NCI-H748 (cell line): ENCODE measurements around the gene PNKP.
A peak's percentile ranks its signal among the peaks of the same experiment; 100 is the strongest.

Experiments
- DNase-seq: peaks from one replicate; lab custom pipeline; 2025; ENCODE audit not compliant: unreplicated experiment; lab: John Stamatoyannopoulos, UW

Gene PNKP

DNA sequence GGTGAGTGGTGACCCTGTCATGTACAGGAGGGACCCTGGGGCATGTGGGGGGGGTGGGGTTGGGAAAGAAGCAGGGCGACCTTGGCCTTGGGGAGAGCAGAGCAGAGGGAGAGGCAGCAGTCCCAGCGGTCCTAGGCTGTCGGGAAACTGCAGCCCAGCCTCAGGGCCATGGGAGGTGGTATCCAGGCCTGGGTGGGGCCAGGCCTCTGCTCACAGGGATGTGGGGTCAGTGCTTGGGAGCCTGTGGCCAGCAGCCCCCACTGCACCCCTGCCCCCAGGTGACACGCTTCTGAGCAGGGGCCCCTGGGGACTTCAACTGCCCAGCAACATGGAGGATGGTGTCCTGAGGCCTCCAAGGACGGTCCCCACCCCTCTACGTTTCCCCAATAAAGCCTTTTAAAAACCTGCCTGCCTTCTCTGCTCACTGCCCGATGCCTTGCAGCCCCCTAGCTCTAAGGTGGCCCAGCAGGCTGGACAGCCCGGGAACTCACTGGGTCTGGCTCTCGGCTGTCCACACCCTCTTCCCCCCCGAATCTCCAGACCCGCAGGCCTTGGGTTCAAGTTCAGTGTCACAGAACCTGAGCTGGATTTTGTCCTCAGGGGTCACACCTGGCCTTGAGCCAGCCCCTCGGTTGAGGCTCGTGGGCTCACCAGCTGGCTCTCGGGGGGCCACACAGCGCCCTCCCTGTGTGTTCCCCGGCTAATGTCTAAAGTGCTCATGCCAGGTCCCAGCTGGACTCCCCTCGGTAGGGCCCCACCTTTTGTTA is 6.9 kb downstream of the PNKP start:
- no peak for DNase-seq

DNA sequence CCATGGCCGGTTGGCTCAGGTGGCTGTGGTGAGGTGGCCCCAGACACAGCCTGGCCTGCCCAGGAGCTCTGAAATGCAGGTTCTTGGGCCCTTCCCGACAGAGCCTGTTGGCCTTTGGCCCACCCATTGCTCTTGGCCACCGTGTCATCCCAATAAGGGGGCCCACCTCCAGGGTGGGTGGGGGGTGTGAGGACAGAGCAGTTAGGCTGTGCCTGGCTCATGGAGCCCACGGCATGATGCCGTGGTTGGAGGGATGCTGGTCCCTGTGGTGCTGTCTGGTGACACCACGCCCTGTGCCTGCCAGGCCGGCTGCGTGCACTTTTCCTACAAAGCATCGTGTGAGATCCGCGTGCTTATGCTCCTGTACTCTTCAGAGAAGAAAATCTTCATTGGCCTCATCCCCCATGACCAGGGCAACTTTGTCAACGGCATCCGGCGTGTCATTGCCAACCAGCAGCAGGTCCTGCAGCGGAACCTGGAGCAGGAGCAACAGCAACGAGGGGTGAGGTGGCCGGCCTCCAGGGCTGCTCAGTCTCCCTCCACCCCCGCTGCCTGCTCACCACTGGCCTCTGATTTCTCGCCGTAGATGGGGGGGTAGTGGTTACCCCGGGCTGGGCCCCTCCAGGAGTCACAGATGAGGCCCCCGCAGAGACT is 7.6 kb downstream of the PNKP start:
- DNase-seq: no peak

DNA sequence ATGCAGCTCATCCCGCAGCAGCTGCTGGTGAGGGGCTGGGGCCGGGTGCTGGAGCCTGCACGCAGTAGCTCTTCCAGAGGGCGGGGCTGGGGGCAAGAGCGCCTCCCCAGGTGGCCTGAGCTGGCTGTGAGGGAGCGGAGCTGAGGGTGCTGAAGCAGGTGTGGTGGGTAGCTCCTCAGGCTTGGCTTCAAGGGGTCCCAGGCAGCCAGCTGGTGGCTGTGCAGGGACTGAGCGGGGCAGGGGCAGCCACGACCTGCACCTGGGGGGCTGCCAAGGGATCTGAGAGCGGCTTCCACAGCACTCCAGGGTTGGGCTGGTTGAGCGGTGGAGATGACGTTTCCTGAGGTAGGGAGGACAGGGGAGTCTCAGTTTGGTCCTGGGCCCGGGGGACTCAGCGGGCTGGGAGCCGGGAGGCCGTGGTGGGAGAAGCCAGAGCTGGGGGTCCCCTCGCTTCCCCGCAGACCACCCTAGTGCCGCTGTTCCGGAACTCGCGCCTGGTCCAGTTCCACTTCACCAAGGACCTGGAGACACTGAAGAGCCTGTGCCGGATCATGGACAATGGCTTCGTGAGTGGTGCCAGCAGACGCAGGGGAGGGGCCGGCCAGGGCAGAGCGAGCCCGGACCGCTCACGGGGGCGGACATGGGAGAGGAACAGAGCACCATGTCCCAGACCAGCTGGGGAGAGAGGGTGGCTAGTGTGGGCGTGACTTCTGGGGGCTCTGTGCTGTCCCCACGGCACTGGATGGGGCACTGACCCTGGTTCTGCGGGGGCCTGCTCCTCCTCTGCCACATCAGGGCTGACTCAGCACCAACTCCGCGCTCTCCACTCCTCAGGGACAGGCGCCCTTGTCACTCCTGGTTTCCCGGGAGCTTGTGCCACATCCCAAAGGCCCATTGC is 9.0 kb downstream of the PNKP start:
- no peak for DNase-seq

DNA sequence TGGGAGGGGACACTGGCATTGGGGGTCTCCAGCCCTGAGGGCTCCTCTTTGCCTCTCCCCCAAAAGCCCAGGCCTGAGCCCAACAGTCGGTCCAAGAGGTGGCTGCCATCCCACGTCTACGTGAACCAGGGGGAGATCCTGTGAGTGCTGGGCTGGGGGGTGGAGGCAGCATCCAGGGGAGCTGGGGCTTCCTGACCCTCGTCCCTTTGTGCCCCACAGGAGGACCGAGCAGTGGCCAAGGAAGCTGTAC is 9.6 kb downstream of the PNKP start:
- no peak for DNase-seq

DNA sequence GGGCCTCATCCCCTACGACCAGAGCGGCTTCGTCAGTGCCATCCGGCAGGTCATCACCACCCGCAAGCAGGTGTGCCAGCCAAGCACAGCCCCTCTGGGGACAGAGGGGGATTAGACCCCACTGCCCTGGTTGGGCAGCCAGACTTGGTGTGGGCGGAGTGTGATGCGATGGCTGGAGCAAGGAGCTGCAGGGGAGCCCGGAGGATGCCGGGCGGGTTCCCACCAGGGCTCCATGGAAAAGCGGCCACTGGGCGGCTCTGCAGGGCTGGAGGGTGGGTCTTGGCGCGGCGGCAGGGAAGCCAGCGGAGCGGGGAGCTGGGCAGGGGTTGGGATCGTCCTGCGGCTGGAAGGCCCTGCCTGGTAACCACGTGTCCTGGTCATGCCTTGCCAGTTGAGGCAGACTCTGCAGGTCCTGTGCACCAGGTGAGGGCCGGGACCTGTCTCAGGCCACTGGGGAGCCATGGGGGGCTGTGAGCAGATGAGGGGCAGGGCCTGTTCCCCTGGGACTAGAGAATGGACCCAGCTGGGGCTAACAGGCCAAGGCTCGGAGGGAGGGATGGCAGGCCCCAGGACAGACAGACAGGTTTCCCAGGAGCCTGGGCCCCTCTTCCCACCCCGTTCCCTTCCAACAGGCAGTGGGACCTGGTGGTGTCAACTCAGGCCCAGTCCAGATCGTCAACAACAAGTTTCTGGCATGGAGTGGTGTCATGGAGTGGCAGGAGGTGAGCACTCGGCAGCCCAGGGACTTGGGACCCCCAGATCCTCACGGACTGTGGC is 10.1 kb downstream of the PNKP start:
- no peak for DNase-seq

DNA sequence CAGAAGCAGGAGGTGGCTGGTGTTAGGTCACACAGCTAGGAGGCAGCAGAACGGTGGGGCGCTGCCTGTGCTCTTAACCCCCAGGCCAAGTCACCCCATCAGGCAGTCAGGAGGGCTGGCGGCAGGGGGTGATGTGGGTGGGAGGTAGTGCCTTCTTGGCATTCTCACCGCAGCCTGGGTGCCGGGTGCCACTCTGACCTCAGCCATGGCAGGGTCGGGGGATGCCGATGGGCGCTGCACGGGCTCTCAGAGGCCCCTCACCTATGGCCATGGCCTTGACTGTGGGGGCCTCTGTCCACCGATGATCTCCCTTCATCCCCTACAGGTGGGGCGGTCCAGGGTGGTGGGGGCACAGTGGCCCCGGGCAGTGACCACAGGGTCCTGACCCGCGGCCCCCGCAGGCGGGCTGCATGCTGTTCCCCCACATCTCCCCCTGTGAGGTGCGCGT is 10.8 kb downstream of the PNKP start:
- no peak for DNase-seq

DNA sequence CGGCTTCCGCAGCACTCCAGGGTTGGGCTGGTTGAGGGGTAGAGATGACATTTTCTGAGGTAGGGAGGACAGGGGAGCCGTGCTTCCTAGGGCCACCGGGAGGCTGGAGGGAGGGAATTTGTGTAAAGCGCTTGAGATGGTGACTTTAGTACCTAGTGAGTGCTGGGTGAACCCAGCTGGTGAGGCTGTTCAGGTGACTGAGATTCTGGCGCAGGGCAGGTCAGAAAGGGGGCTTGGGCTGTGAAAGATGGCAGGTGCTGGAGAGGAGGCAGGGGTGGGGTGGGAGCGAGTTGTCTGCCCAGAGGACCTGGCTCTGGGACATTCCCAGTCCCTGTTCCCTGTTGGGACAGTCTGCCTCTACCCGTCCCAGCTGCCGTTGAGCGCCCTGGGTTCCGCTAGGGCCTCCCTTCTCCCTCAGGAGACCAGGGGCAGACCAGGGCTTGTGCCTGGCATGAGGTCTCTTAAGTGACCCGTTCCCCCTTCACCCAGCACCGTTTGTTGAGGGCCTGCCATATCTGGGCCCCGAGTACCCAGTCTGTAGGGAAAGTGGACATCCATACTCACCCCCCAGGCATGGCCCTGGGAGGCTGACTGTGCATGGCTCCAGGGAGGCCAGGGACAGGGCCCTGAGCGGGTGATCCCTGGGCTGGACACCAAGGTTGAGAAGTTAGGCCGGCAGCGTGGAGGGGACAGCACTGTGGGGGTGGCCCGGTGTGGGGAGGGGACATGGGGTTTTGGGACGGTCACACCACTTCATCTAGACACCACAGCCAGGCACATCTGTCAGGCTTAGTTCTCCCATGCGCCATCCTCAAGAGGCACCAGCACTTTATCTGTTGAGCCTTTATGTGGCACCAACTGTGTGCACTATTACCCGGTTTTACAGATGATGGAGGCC is 11.5 kb downstream of the PNKP start:
- no peak for DNase-seq

DNA sequence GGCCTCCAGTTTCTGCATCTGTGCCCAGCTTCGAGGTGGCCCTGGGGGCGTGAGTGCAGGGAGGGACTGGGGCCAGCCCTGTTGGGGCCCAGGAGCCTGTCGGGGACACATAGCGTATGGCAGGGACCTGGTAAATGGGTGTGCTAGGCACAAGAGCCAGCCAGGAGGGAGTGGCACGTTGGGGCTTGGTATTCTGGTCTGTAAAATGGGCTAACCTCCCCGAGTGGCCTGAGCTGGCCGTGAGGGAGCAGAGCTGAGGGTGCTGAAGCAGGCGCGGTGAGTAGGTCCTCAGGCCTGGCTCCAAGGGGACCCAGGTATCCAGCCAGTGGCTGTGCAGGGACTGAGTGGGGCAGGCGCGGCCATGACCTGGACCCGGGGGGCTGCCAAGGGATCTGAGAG is 12.1 kb downstream of the PNKP start:
- DNase-seq: no peak

DNA sequence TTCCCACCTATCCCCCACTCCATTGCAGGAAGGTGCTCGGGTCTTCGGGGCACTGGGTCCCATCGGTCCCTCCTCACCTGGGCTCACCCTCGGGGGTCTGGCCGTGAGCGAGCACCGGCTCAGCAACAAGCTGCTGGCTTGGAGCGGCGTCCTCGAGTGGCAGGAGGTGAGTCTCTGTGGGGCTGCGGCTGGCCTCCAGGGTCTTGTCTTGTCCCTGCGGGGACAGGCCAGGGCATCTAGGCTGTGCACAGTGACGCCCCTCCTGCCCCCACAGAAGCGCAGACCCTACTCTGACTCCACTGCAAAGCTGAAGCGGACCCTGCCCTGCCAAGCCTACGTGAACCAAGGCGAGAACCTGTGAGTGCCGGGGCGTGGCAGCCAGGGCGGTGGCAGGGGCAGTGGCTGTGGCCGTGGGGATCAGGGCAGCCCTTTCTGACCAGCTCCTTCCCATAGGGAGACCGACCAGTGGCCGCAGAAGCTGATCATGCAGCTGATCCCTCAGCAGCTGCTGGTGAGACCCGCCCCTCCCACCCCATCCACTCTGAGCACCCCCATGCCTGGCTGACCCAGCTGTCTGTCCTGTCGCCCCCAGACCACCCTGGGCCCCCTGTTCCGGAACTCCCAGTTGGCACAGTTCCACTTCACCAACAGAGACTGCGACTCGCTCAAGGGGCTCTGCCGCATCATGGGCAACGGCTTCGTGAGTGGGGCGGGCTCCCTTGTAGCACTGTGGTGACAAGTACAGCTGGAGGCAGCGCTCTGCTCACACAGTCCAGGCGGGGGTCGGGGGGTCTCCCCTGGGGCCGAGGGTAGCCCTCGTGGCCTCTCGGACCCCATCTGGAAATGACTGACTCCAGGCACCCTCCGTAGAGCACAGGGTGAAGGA is 12.8 kb downstream of the PNKP start:
- DNase-seq: no peak

DNA sequence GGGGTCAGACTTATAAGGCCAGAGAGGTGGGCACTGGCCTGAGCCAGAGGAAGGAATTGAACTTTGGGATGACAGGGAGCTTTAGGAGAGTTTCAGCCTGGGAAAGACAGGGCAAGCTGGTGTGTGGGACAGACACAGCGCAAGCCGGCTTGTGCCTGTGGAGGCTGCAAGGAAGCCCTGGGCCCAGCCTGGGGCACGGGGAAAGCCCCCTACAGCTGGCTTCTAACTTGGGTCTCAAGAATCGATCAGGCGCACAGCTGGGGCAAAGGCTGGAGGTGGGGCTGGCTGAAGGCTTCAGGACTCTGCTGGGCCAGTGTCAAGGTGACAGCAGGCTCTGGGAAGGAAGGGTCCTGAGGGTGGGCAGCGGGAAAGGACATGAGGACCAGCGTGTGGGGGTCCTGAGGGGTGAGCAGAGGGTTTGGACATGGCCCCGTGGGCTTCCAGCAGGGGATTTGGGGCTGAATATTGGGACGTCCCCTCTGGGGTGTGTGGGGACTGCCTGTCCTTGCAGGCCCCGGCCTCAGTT is 13.5 kb downstream of the PNKP start:
- no peak for DNase-seq

DNA sequence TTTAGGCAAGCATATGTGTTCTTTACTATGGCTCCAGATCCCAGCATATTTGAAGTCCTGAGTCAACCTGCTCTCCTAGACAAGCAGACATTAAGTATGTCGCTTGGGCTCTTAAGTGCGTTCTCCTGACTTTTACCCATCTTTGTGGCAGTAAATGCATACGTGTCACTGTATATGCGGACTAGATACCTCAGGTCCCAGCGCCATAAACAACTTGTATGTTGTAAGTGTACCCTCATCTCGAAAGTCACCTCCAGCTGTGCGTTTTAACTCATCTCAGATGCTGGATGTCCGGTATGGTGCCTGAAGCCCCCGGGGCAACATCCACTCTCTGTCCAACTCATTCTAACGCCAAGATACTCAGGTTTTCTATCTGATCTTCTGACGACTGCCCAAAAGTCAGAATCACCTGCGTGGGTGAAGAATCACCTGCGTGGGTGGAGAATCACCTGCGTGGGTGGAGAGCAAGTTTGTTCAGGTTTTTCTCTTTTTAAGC is 14.7 kb downstream of the PNKP start:
- DNase-seq: no peak

DNA sequence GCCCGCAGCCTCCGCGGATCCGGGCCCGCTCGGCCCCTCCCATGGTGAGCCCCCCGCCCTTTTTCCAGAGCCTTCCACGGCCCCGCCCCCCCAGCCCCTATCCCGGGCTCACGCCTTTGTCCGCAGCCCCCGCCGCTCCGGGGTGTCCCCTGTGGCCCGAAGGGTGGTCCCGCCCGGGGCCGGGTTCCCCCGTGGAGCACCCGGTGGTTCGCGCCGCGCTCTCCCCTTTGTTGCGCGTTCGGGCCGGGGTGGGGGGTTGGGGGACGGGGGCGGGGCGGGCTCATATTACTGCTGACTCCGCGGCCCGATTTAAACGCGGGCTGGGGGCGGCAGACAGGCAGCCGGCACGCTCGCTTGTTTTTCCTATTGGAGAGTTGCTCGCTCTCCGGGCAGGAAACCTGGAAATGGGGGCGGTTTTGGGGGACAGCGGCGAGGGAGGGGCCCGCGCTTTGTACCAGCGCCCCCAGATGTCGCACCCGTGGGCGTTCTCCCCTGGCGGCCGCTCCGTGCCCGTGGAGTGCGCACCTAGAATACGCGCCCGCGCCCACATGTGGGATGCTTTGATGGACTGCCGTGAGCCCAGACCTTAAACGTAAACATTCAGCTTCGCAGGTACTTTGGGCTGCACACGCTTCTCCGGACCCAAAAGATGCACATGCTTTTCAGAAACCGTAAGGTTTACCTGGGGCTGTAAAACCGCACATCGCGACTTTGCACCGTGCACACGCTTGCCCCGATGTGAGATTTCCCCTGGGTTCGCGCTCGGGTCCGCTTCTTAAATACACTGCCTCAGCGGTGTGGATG is 15.7 kb downstream of the PNKP start:
- peak; percentile 78 for DNase-seq

DNA sequence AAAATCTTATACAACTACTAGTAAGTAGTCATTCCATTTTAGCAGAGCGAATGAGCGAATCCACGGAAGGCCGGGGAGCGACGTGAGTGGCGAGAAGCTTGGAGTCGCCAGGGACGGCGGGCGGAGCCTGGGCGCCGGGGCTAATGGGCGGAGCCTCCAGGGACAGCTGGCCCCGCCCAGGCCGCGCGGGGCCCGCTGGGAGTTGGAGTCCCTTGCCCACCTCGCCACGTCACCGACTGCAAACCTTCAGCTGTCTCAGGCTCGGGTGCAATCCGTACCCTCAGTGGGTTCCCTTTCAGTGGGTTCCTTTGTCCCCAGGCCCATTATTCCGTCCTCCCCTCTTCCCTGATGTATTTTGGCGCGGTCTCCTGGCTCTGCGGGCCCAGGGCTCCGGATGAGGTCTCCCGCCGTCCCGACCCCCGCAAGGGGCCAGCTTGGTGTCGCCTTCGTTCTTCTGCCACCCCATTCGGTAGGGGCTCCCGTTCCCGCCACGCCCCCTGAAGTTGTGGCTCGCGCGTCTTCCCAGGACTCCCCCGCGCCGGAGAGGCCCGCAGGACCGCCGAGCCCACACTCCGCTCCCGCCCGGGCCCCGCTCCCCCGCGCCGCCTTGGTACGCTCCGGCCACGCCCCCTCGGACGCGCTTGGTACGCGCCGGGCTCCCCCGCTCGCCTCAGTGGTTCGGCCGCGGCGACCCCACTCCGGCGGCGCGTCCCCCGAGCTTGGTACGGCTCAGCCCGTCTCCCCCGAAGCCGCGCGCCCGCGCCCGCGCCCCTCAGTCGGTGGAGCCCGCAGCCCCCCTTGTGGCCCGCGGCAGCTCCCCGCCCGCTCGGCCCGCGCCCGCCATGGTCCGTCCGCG is 16.7 kb downstream of the PNKP start, which contains the start of gene PTOV1:
PTOV1 (plus strand) TSS at position 673 of the 856 bp plus-strand sequence.
- peak; percentile 96 for DNase-seq

DNA sequence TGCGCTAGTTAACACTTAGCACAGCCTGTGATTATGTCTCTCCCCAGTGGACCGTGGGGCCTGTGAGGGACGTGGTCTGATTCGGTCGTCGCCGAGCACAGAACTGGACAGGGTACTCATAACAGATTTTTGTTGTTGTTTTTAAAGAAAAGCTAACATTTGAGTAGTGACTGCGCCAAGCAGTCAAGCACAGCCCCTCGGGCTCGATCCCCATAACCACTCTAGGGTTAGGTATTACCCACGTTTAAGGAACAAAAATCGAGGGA is 17.2 kb downstream of the PNKP start:
- no peak for DNase-seq

DNA sequence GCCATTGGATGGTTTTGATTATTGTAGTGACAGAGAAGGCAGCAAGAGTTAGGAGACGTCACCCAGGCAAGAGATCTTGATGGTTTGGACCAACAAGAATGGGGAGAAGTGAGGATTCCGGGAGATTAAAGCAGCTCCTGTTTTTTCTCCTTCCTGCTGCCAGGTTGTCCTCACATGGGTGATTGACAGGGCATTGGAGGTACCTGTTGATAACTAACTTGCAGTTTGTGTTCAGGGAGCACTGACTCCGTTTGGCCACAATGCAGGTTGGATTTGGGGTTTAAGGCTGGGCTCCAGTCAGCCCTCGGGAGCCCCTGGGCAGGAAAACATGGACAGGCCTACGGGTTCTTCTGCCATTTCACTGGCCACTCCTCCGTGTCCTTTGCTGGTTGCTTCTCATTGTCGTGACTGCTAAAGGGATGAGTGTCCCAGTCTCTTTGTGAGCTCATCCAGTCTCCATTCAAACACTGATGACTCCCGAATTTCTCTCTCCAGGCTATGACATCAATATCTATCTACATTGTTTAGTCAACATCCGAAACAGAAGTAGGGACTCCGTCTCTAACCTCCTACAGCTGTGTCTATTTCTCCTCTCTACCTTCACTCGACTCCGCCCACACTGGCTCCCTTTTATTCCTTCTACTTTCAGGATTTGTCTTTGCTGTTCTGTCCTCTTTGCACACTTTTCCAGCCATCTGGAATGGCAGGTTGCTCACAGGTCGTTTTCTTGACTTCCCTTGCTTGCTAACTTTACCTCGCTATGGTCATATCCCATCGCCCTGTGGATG is 17.7 kb downstream of the PNKP start:
- DNase-seq: peak; percentile 54

DNA sequence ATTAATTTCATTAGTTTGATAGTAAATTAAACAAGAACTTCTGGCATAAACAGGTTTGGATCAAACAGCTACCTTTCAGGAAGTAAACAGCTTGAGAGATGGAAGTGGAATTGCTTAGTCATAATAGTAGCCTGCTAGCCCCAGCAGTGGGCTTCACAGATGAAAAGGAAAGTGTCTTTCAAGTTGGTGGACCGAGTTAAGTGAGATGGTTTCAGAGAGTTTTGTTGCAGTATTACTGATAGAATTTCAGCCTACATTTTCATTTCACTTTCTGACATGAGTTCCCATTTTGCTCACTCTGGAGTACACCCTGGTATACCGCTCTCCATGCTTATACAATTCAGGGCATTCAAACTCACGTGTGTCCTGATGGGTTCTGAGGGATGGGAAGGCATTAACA is 18.4 kb downstream of the PNKP start:
- DNase-seq: no peak
